ENCODE results near the gene FPR1. TPM values are rescaled to one million over a fixed set of nuclear protein-coding genes. Genes with fewer than 3 reads are reported as not detected.

The FPR1 gene
- total and polyA plus RNA-seq, 2 of the 13 experiments (the other 11 are each of a cell fraction or from before 2014, with no cell fraction given) = not detected

DNA sequence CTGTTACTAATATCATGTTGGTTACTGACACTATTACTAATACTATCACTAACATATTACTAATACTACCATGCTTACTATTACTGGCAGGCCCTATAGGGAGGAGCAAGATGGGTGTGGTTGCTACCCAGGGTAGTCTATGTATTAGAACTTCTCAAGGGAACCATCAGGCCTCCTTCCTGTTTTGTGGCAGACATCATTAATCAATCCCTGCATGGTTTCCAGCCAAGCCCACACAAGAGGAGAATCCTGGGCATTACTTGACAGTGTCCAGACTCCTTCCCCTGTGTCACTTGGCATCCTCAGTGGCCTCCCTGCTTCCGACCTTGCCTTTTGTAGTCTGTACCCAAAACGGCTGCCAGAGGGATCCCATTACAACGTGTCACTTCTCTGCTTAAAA is 36.8 kb downstream of the FPR1 start:
- no peak overlapping the region for H3K4me2 ChIP-seq (ENCODE audit: low read depth, low read length)
- no peak overlapping the region for H3K9ac ChIP-seq (ENCODE audit: insufficient read depth, low read depth, low read length)
- no peak for FAIRE-seq
- no peak for DNase-seq (ENCODE audit: low spot score)
- H3K9me3 ChIP-seq (ENCODE audit: low read length) = no peaks in the 10 kb centered on the region
- no peaks in the 10 kb centered on the region for H3K79me2 ChIP-seq (ENCODE audit: insufficient read depth, low read length)
- H3K4me3 ChIP-seq (replicated peaks in 1 of 3; ENCODE audit: insufficient read depth in 1 of 3, low read depth in 2 of 3, low read length in 3 of 3) = no peak overlapping the region
- intact Hi-C loops (cut with micrococcal nuclease; ENCODE audit: unreplicated experiment) = no loop called here
- no peaks in the 10 kb centered on the region for H3K36me3 ChIP-seq (replicated peaks in 1 of 2; ENCODE audit: control insufficient read depth in 1 of 2, insufficient read depth in 2 of 2, low read length in 2 of 2)
- H4K20me1 ChIP-seq (ENCODE audit: insufficient read depth, low read length) = no peaks in the 10 kb centered on the region
- in situ Hi-C loops (cut with HindIII; ENCODE audit: extremely low pct_ligation_motif_present, low pct_unique_long_range_greater_than_20kb) = no loop called here
- no peak for TF ChIP-seq ZNF121 (CRISPR knock-in tag; IDR thresholded peaks at IDR 0.05)
- TF ChIP-seq, protein P1, sequence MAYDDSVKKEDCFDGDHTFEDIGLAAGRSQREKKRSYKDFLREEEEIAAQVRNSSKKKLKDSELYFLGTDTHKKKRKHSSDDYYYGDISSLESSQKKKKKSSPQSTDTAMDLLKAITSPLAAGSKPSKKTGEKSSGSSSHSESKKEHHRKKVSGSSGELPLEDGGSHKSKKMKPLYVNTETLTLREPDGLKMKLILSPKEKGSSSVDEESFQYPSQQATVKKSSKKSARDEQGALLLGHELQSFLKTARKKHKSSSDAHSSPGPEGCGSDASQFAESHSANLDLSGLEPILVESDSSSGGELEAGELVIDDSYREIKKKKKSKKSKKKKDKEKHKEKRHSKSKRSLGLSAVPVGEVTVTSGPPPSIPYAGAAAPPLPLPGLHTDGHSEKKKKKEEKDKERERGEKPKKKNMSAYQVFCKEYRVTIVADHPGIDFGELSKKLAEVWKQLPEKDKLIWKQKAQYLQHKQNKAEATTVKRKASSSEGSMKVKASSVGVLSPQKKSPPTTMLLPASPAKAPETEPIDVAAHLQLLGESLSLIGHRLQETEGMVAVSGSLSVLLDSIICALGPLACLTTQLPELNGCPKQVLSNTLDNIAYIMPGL (CRISPR knock-in tag; IDR thresholded peaks at IDR 0.05; ENCODE audit: borderline replicate concordance in 1 of 2, low read depth in 1 of 2) = no peak
- no peak overlapping the region for H3K27ac ChIP-seq (ENCODE audit: extremely low read length, insufficient read depth, low read length)
- H3K27me3 ChIP-seq (ENCODE audit: control insufficient read depth in 1 of 2, insufficient read depth in 2 of 2, low read length in 2 of 2) = no peaks in the 10 kb centered on the region
- no peaks in the 10 kb centered on the region for H3K4me1 ChIP-seq (ENCODE audit: insufficient read depth, low read length)
- no peak for ATAC-seq
- ChIA-PET POLR2A (no interaction called here), CTCF (ENCODE audit: low intra/inter-chr PET ratio, low total read pairs) (no interaction called here)
- no peak overlapping the region for H2AFZ ChIP-seq (ENCODE audit: low read length)
- 0% methylated on average over 3 of the region's 3 CpGs for WGBS (ENCODE audit: low lambda C conversion rate)
- BruUV-seq (replicated peaks) = no TSS peak

DNA sequence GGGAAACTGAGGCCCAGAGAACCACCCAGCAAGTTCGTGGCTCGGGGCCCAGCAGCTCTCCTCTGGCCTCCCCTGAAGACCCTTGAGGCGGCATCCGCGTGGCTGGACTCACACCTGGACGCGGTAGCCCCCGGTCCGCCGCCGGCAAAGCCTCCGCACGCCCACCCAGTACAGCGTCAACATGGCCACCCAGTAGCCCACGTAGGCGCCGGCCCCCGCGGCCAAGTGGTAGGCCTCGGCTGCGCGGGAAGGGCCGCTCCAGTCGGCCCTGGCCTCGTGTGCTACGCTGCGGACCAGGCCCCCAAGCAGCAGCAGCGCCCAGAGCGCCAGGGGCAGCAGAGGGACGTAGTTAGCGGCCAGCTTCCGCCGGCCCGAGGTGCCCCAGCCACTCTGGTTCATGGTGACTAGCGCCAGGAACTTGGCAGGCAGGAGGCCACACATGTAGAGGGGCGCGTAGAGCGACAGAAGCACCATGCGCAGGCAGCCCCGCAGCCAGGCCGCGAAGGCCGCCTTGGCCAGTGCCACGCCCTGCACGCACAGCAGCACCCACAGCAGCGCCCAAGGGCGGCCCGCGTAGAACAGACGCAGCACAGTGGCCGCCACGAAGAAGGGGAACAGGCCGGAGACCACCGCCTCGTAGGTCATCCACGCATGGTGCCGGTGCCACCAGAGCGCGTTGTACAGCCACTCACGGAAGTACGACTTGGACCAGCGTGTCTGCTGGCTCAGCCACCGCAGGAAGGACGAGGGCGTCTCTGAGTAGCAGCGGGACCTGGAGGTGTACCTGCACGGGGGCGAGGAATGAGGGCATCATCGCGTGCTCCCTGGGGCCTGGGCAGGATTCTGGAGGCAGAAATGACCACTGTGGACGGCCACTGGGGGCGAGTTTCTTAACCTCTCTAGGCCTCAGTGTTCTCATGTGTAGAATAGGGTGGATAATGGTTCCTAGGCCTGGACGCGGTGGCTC is 38.1 kb downstream of the FPR1 start:
- H3K27ac ChIP-seq (ENCODE audit: extremely low read length, insufficient read depth, low read length) = no peak overlapping the region
- H3K36me3 ChIP-seq (replicated peaks in 1 of 2; ENCODE audit: control insufficient read depth in 1 of 2, insufficient read depth in 2 of 2, low read length in 2 of 2) = no peaks in the 10 kb centered on the region
- FAIRE-seq (no peak), ATAC-seq (no peak), DNase-seq (ENCODE audit: low spot score) (no peak)
- POLR2A ChIA-PET = no interaction called here
- no peak overlapping the region for H2AFZ ChIP-seq (ENCODE audit: low read length)
- H4K20me1 ChIP-seq (ENCODE audit: insufficient read depth, low read length) = no peaks in the 10 kb centered on the region
- no TSS peak for BruUV-seq (replicated peaks)
- H3K4me1 ChIP-seq (ENCODE audit: insufficient read depth, low read length) = no peaks in the 10 kb centered on the region
- CTCF ChIA-PET (ENCODE audit: low intra/inter-chr PET ratio, low total read pairs) = no interaction called here
- WGBS (ENCODE audit: low lambda C conversion rate) = 78% methylated on average over 38 of the region's 74 CpGs
- H3K79me2 ChIP-seq (ENCODE audit: insufficient read depth, low read length) = no peaks in the 10 kb centered on the region
- no peak overlapping the region for H3K4me2 ChIP-seq (ENCODE audit: low read depth, low read length)
- H3K4me3 ChIP-seq (replicated peaks in 1 of 3; ENCODE audit: insufficient read depth in 1 of 3, low read depth in 2 of 3, low read length in 3 of 3) = no peak overlapping the region
- TF ChIP-seq AGO2 (optimal IDR thresholded peaks at IDR 0.05; ENCODE audit: low read depth, low read length) = peak; percentile 47
- TF ChIP-seq, protein P2, sequence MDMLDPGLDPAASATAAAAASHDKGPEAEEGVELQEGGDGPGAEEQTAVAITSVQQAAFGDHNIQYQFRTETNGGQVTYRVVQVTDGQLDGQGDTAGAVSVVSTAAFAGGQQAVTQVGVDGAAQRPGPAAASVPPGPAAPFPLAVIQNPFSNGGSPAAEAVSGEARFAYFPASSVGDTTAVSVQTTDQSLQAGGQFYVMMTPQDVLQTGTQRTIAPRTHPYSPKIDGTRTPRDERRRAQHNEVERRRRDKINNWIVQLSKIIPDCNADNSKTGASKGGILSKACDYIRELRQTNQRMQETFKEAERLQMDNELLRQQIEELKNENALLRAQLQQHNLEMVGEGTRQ (IDR thresholded peaks at IDR 0.05; ENCODE audit: low read depth, low read length) = no peak
- TF ChIP-seq, protein P2 (CRISPR knock-in tag; IDR thresholded peaks at IDR 0.05; ENCODE audit: borderline replicate concordance) = no peak
- H3K9ac ChIP-seq (ENCODE audit: insufficient read depth, low read depth, low read length) = no peak overlapping the region
- no peaks in the 10 kb centered on the region for H3K9me3 ChIP-seq (ENCODE audit: low read length)
- in situ Hi-C loops (cut with HindIII; ENCODE audit: extremely low pct_ligation_motif_present, low pct_unique_long_range_greater_than_20kb) (no loop called here), intact Hi-C loops (cut with micrococcal nuclease; ENCODE audit: unreplicated experiment) (no loop called here)
- no peaks in the 10 kb centered on the region for H3K27me3 ChIP-seq (ENCODE audit: control insufficient read depth in 1 of 2, insufficient read depth in 2 of 2, low read length in 2 of 2)
